HEK293 (cell line): ENCODE data around the gene INAVA.

Source experiments
- CTCF ChIA-PET: fragments of 350-600 bp; formaldehyde crosslinking; extraction: SDS; loops from one replicate; lab custom pipeline; 2021; ENCODE audit warnings: antibody characterized with exemption; lab: Yijun Ruan, JAX
- POLR2A ChIA-PET: fragments of 300-600 bp; formaldehyde crosslinking; extraction: SDS; loops from one replicate; lab custom pipeline; 2020; ENCODE audit warnings: antibody characterized with exemption, inconsistent platforms; lab: Yijun Ruan, JAX
- H3K27ac ChIP-seq: fragments of 200-500 bp; sonication (Bioruptor generic); 2 replicates; pipeline ENCODE4 v1.5.1; 2014; ENCODE audit warnings: low read depth, low read length, control low read depth, inconsistent platforms; ENCODE audit errors: extremely low read depth
- H3K36me3 ChIP-seq, 2 experiments: fragments of 200-500 bp in 1 of 2; sonication (Bioruptor generic) in 1 of 2; 1 replicate in 1 of 2; 2 replicates in 1 of 2; pipeline ENCODE4 v1.5.1; 2014 to 2017; ENCODE audit warnings: inconsistent platforms in 2 of 2, low read length in 2 of 2; ENCODE audit not compliant: control insufficient read depth in 2 of 2, insufficient read depth in 1 of 2
- H3K4me1 ChIP-seq: fragments of 200-500 bp; sonication (Bioruptor generic); 2 replicates; pipeline ENCODE4 v1.5.1; 2014; ENCODE audit warnings: mild to moderate bottlenecking, low read length, inconsistent platforms; ENCODE audit not compliant: control insufficient read depth, insufficient read depth
- H3K4me3 ChIP-seq: 2 replicates; pipeline ENCODE4 v1.5.1; 2011; ENCODE audit warnings: low read depth, mild to moderate bottlenecking, control low read depth, low read length, moderate library complexity
- H3K9me3 ChIP-seq: fragments of 200-500 bp; sonication (Bioruptor generic); 2 replicates; pipeline ENCODE4 v1.5.1; 2014; ENCODE audit warnings: low read depth, low read length, inconsistent platforms; ENCODE audit not compliant: control insufficient read depth, insufficient read depth
- BCL11A ChIP-seq: fragments of 450-650 bp; formaldehyde crosslinking; IDR thresholded peaks from 2 replicates; pipeline ENCODE4 v1.5.1; 2016; ENCODE audit warnings: low read depth, missing biosample characterization, missing genetic modification characterization
- BCL11B ChIP-seq: fragments of 450-650 bp; formaldehyde crosslinking; IDR thresholded peaks from 2 replicates; pipeline ENCODE4 v1.5.1; 2016; ENCODE audit warnings: low read depth, missing biosample characterization, missing genetic modification characterization
- GLIS1 ChIP-seq: fragments of 450-650 bp; formaldehyde crosslinking; IDR thresholded peaks from 2 replicates; pipeline ENCODE4 v1.5.1; 2016; ENCODE audit warnings: missing biosample characterization, missing genetic modification characterization
- KLF10 ChIP-seq: fragments of 450-650 bp; IDR thresholded peaks from 2 replicates; pipeline ENCODE4 v1.5.1; 2018; ENCODE audit warnings: missing biosample characterization, mild to moderate bottlenecking, missing genetic modification characterization
- OSR2 ChIP-seq: fragments of 450-650 bp; formaldehyde crosslinking; IDR thresholded peaks from 2 replicates; pipeline ENCODE4 v1.5.1; 2016; ENCODE audit warnings: missing biosample characterization, missing genetic modification characterization
- RBAK ChIP-seq: fragments of 450-650 bp; formaldehyde crosslinking; IDR thresholded peaks from 2 replicates; pipeline ENCODE4 v1.5.1; 2016; ENCODE audit warnings: missing biosample characterization, missing genetic modification characterization
- SCRT1 ChIP-seq: fragments of 450-650 bp; formaldehyde crosslinking; IDR thresholded peaks from 2 replicates; pipeline ENCODE4 v1.5.1; 2016; ENCODE audit warnings: missing biosample characterization, missing genetic modification characterization, borderline replicate concordance
- SCRT2 ChIP-seq: fragments of 450-650 bp; formaldehyde crosslinking; IDR thresholded peaks from 2 replicates; pipeline ENCODE4 v1.5.1; 2016; ENCODE audit warnings: missing biosample characterization, missing genetic modification characterization
- TRIM28 ChIP-seq: IDR thresholded peaks from 2 replicates; pipeline ENCODE4 v1.6.1; 2011; ENCODE audit warnings: low read length, control low read depth, borderline replicate concordance
- ZFP3 ChIP-seq: fragments of 450-650 bp; formaldehyde crosslinking; IDR thresholded peaks from 2 replicates; pipeline ENCODE4 v1.5.1; 2016; ENCODE audit warnings: low read depth, missing biosample characterization, missing genetic modification characterization
- ZNF214 ChIP-seq: fragments of 450-650 bp; formaldehyde crosslinking; IDR thresholded peaks from 2 replicates; pipeline ENCODE4 v1.5.1; 2017; ENCODE audit warnings: missing biosample characterization, mild to moderate bottlenecking, missing genetic modification characterization, borderline replicate concordance
- ZNF221 ChIP-seq: fragments of 450-650 bp; formaldehyde crosslinking; IDR thresholded peaks from 2 replicates; pipeline ENCODE4 v1.5.1; 2017; ENCODE audit warnings: missing biosample characterization, missing genetic modification characterization, borderline replicate concordance
- ZNF239 ChIP-seq: fragments of 450-650 bp; formaldehyde crosslinking; IDR thresholded peaks from 2 replicates; pipeline ENCODE4 v1.5.1; 2016; ENCODE audit warnings: missing biosample characterization, missing genetic modification characterization
- ZNF248 ChIP-seq: fragments of 450-650 bp; formaldehyde crosslinking; IDR thresholded peaks from 2 replicates; pipeline ENCODE4 v1.5.1; 2017; ENCODE audit warnings: missing biosample characterization, missing genetic modification characterization
- ZNF274 ChIP-seq, 2 experiments: fragments of 200-500 bp in 1 of 2; fragments of 450-650 bp in 1 of 2; sonication (Bioruptor generic) in 1 of 2; formaldehyde crosslinking in 1 of 2; IDR thresholded peaks; 2 replicates each; pipeline versions ENCODE4 v1.5.1 to v1.6.1; 2014 to 2016; ENCODE audit warnings: borderline replicate concordance in 1 of 2, inconsistent platforms in 1 of 2, low read length in 1 of 2, missing biosample characterization in 1 of 2, missing genetic modification characterization in 1 of 2
- ZNF302 ChIP-seq: fragments of 450-650 bp; formaldehyde crosslinking; IDR thresholded peaks from 2 replicates; pipeline ENCODE4 v1.5.1; 2016; ENCODE audit warnings: missing biosample characterization, missing genetic modification characterization, low read depth
- ZNF335 ChIP-seq: fragments of 450-650 bp; formaldehyde crosslinking; conservative IDR thresholded peaks from 2 replicates; pipeline ENCODE4 v1.5.1; 2016; ENCODE audit warnings: missing biosample characterization, missing genetic modification characterization
- ZNF391 ChIP-seq: fragments of 450-650 bp; formaldehyde crosslinking; IDR thresholded peaks from 2 replicates; pipeline ENCODE4 v1.5.1; 2016; ENCODE audit warnings: low read depth, missing biosample characterization, missing genetic modification characterization, borderline replicate concordance
- ZNF423 ChIP-seq: fragments of 450-650 bp; formaldehyde crosslinking; IDR thresholded peaks from 2 replicates; pipeline ENCODE4 v1.5.1; 2016; ENCODE audit warnings: missing biosample characterization, missing genetic modification characterization
- ZNF529 ChIP-seq: fragments of 450-650 bp; formaldehyde crosslinking; IDR thresholded peaks from 2 replicates; pipeline ENCODE4 v1.5.1; 2017; ENCODE audit warnings: missing genetic modification characterization, missing biosample characterization; ENCODE audit not compliant: insufficient replicate concordance
- ZNF555 ChIP-seq: fragments of 450-650 bp; formaldehyde crosslinking; conservative IDR thresholded peaks from 2 replicates; pipeline ENCODE4 v1.5.1; 2017; ENCODE audit warnings: missing biosample characterization, mild to moderate bottlenecking, missing genetic modification characterization, inconsistent platforms
- ZNF558 ChIP-seq: fragments of 450-650 bp; formaldehyde crosslinking; IDR thresholded peaks from 2 replicates; pipeline ENCODE4 v1.5.1; 2016; ENCODE audit warnings: missing biosample characterization, missing genetic modification characterization
- ZNF560 ChIP-seq: fragments of 450-650 bp; formaldehyde crosslinking; IDR thresholded peaks from 2 replicates; pipeline ENCODE4 v1.5.1; 2017; ENCODE audit warnings: missing biosample characterization, missing genetic modification characterization, borderline replicate concordance
- ZNF571 ChIP-seq: fragments of 450-650 bp; formaldehyde crosslinking; IDR thresholded peaks from 2 replicates; pipeline ENCODE4 v1.5.0; 2017; ENCODE audit warnings: missing biosample characterization, missing genetic modification characterization
- ZNF658 ChIP-seq: fragments of 450-650 bp; formaldehyde crosslinking; IDR thresholded peaks from 2 replicates; pipeline ENCODE4; 2016; ENCODE audit warnings: missing biosample characterization, missing genetic modification characterization
- ZNF768 ChIP-seq: fragments of 450-650 bp; formaldehyde crosslinking; IDR thresholded peaks from 2 replicates; pipeline ENCODE4 v1.5.1; 2018; ENCODE audit warnings: missing biosample characterization, mild to moderate bottlenecking, missing genetic modification characterization
- ZNF777 ChIP-seq: fragments of 450-650 bp; formaldehyde crosslinking; IDR thresholded peaks from 2 replicates; pipeline ENCODE4 v1.5.1; 2017; ENCODE audit warnings: missing biosample characterization, missing genetic modification characterization, borderline replicate concordance
- ZSCAN30 ChIP-seq: fragments of 450-650 bp; IDR thresholded peaks from 2 replicates; pipeline ENCODE4 v1.5.1; 2018; ENCODE audit warnings: missing biosample characterization, mild to moderate bottlenecking, missing genetic modification characterization, moderate library complexity
- TF ChIP-seq, protein P1 (sequence below): fragments of 450-650 bp; formaldehyde crosslinking; IDR thresholded peaks from 2 replicates; pipeline ENCODE4 v1.5.1; 2016; ENCODE audit warnings: missing biosample characterization, missing genetic modification characterization
- TF ChIP-seq, protein P2 (sequence below): fragments of 450-650 bp; formaldehyde crosslinking; IDR thresholded peaks from 2 replicates; pipeline ENCODE4 v1.5.1; 2017; ENCODE audit warnings: missing biosample characterization, missing genetic modification characterization
- TF ChIP-seq, protein P3 (sequence below): fragments of 450-650 bp; formaldehyde crosslinking; IDR thresholded peaks from 2 replicates; pipeline ENCODE4 v1.5.1; 2016; ENCODE audit warnings: missing biosample characterization, missing genetic modification characterization
- TF ChIP-seq, protein P4 (sequence below): fragments of 450-650 bp; formaldehyde crosslinking; IDR thresholded peaks from 2 replicates; pipeline ENCODE4 v1.5.1; 2016; ENCODE audit warnings: missing biosample characterization, missing genetic modification characterization

Gene INAVA

DNA sequence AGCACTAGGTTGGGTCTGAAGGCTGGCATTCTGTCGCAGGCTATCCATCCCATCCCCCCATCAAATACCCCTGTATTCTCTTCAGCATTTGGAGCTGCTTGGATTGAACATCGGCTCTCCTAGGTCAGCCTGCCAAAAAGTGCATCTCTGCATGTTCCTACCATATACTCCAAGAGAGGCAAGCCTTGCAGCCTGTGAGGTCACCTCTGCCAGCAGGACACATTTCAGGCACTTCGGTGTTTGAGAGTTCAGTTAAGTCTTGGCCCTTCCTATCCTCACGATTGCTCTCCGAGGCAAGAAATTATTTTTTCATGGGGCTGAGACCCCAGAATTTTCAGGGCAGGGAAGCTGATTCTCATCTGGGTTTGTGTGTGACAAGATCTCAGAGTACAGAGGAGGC lies 19.3 kb upstream of the INAVA start:
- no peak overlapping the region for H3K4me3 ChIP-seq
- no peaks in the 10 kb centered on the region for H3K36me3 ChIP-seq
- no peaks in the 10 kb centered on the region for H3K4me1 ChIP-seq
- no peaks in the 10 kb centered on the region for H3K9me3 ChIP-seq
- no peak overlapping the region for H3K27ac ChIP-seq
- ChIA-PET POLR2A (no interaction called here), CTCF (no interaction called here)
- TF ChIP-seq ZNF335 (tag by site-specific recombination), result no peak
- TF ChIP-seq, protein P1, sequence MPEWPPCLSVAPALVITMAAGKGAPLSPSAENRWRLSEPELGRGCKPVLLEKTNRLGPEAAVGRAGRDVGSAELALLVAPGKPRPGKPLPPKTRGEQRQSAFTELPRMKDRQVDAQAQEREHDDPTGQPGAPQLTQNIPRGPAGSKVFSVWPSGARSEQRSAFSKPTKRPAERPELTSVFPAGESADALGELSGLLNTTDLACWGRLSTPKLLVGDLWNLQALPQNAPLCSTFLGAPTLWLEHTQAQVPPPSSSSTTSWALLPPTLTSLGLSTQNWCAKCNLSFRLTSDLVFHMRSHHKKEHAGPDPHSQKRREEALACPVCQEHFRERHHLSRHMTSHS, result no peak
- no peak for TF ChIP-seq ZNF560
- no peak for TF ChIP-seq ZNF555 (tag by site-specific recombination)
- no peak for TF ChIP-seq ZNF571
- no peak for TF ChIP-seq BCL11B (tag by site-specific recombination)
- no peak for TF ChIP-seq ZNF248 (tag by site-specific recombination)
- TF ChIP-seq ZNF239 (tag by site-specific recombination), result no peak
- TF ChIP-seq, protein P2, sequence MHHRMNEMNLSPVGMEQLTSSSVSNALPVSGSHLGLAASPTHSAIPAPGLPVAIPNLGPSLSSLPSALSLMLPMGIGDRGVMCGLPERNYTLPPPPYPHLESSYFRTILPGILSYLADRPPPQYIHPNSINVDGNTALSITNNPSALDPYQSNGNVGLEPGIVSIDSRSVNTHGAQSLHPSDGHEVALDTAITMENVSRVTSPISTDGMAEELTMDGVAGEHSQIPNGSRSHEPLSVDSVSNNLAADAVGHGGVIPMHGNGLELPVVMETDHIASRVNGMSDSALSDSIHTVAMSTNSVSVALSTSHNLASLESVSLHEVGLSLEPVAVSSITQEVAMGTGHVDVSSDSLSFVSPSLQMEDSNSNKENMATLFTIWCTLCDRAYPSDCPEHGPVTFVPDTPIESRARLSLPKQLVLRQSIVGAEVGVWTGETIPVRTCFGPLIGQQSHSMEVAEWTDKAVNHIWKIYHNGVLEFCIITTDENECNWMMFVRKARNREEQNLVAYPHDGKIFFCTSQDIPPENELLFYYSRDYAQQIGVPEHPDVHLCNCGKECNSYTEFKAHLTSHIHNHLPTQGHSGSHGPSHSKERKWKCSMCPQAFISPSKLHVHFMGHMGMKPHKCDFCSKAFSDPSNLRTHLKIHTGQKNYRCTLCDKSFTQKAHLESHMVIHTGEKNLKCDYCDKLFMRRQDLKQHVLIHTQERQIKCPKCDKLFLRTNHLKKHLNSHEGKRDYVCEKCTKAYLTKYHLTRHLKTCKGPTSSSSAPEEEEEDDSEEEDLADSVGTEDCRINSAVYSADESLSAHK (tag by site-specific recombination), result no peak
- no peak for TF ChIP-seq RBAK
- no peak for TF ChIP-seq TRIM28
- no peak for TF ChIP-seq OSR2
- no peak for TF ChIP-seq ZNF423 (tag by site-specific recombination)
- TF ChIP-seq ZNF391 (tag by site-specific recombination), result no peak
- no peak for TF ChIP-seq ZNF768 (tag by site-specific recombination)
- TF ChIP-seq ZNF558, result no peak
- no peak for TF ChIP-seq ZNF221 (tag by site-specific recombination)
- TF ChIP-seq ZNF777 (tag by site-specific recombination), result no peak

DNA sequence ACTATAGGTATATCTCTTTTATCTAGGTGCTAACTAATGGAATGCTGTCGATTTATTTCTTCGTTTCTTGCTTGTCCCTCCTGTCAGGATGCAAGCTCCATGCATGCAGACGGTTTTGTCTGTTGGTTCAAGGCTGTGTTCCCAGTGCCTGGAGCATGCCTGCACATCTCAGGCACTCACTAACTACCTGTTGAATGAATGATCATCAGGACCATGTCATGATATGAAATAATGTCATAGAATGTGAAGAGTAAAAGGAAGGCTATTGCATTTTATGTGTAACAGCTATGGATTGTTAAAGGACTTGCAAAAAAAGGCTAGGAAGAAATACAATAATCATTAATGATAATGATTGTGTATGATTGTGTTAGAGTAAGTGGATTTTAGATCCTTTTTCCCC lies 17.7 kb upstream of the INAVA start:
- ChIA-PET CTCF (interaction anchor here (0.6 to 0.7 kb wide), 2 partner anchors 148 to 425 kb away, joined by 3 read pairs; no protein-coding TSS in a partner anchor), POLR2A (no interaction called here)
- H3K9me3 ChIP-seq, result no peaks in the 10 kb centered on the region
- no peak for TF ChIP-seq KLF10
- TF ChIP-seq GLIS1 (tag by site-specific recombination), result no peak
- TF ChIP-seq ZNF214 (tag by site-specific recombination), result no peak
- no peak for TF ChIP-seq ZFP3 (tag by site-specific recombination)
- TF ChIP-seq ZNF658 (tag by site-specific recombination), result no peak
- peak; percentile 74; the same call in 1 of the 2 replicates for TF ChIP-seq SCRT1 (tag by site-specific recombination)
- TF ChIP-seq, protein P3, sequence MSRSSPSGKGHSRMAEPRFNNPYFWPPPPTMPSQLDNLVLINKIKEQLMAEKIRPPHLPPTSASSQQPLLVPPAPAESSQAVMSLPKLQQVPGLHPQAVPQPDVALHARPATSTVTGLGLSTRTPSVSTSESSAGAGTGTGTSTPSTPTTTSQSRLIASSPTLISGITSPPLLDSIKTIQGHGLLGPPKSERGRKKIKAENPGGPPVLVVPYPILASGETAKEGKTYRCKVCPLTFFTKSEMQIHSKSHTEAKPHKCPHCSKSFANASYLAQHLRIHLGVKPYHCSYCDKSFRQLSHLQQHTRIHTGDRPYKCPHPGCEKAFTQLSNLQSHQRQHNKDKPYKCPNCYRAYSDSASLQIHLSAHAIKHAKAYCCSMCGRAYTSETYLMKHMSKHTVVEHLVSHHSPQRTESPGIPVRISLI, result no peak
- TF ChIP-seq ZNF529 (tag by site-specific recombination), result no peak
- no peak for TF ChIP-seq ZSCAN30
- TF ChIP-seq BCL11A, result no peak
- peak; percentile 84 for TF ChIP-seq SCRT2 (tag by site-specific recombination)
- TF ChIP-seq, protein P4, sequence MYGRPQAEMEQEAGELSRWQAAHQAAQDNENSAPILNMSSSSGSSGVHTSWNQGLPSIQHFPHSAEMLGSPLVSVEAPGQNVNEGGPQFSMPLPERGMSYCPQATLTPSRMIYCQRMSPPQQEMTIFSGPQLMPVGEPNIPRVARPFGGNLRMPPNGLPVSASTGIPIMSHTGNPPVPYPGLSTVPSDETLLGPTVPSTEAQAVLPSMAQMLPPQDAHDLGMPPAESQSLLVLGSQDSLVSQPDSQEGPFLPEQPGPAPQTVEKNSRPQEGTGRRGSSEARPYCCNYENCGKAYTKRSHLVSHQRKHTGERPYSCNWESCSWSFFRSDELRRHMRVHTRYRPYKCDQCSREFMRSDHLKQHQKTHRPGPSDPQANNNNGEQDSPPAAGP, result no peak
- TF ChIP-seq ZNF302 (tag by site-specific recombination), result no peak
- no peak for TF ChIP-seq ZNF274 (IDR thresholded peaks at IDR 0.05; ENCODE audit: low read length)
- TF ChIP-seq ZNF274 (tag by site-specific recombination; IDR thresholded peaks at IDR 0.05; ENCODE audit: borderline replicate concordance), result no peak
- TF ChIP-seq TRIM28, result no peak

More for the DNA sequence above, 17.7 kb upstream of the INAVA start:
- H3K4me3 ChIP-seq, result no peak overlapping the region
- no peaks in the 10 kb centered on the region for H3K36me3 ChIP-seq
- H3K4me1 ChIP-seq, result no peaks in the 10 kb centered on the region
- H3K27ac ChIP-seq, result no peak overlapping the region
